SK-N-SH (cell line): ENCODE measurements around the gene E2F3.

Source experiments
- NFIC ChIP-seq: IDR thresholded peaks from 2 replicates; pipeline ENCODE4 v1.4.0; 2012; ENCODE audit warnings: borderline replicate concordance
- TF ChIP-seq, protein P1 (sequence below): fragments of 150-350 bp; IDR thresholded peaks from 2 replicates; pipeline ENCODE4 v1.6.1; 2016; ENCODE audit warnings: mild to moderate bottlenecking, low read depth, low read length

DNA sequence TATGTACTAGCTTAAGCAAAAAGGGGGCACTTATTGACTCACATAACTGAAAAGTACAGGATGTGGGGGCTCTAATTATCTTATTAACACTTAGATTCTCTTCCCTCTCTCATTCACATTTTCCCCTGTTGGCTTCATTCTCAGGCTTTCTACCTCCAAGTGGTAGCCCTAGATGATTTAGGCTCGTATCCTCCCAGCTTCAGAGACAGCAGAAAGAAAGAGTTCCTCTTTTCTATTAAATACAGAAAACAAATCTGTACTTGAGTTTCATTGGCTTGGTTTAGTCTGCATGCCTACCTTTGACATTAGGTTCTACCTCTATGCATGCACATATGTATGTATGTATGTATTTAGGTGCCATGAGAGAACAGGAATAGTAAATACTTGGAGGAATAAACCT, 15.5 kb upstream of the E2F3 start:
- TF ChIP-seq NFIC = no peak
- TF ChIP-seq, protein P1, sequence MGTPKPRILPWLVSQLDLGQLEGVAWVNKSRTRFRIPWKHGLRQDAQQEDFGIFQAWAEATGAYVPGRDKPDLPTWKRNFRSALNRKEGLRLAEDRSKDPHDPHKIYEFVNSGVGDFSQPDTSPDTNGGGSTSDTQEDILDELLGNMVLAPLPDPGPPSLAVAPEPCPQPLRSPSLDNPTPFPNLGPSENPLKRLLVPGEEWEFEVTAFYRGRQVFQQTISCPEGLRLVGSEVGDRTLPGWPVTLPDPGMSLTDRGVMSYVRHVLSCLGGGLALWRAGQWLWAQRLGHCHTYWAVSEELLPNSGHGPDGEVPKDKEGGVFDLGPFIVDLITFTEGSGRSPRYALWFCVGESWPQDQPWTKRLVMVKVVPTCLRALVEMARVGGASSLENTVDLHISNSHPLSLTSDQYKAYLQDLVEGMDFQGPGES = no peak
